Neural progenitor cell (in vitro differentiated cells): ENCODE results near the gene HES5. TPM values are rescaled to one million over a fixed set of nuclear protein-coding genes. Genes with fewer than 3 reads are reported as not detected.

Source experiments
- DNase-seq: peaks from one replicate; pipeline ENCODE4 v3.0.0-alpha.2; 2016; ENCODE audit warnings: low spot score
- H2AFZ ChIP-seq: fragments of 200-600 bp; sonication (generic); replicated peaks from 2 replicates; pipeline ENCODE4 v1.6.1; 2016; ENCODE audit warnings: antibody characterized with exemption
- H3F3A ChIP-seq: fragments of 200-600 bp; sonication (generic); 2 replicates; pipeline ENCODE4 v1.6.1; 2016; ENCODE audit warnings: antibody characterized with exemption, low read depth
- H3K27ac ChIP-seq: fragments of 200-600 bp; sonication (generic); 2 replicates; pipeline ENCODE4 v1.5.1; 2016; ENCODE audit warnings: mild to moderate bottlenecking
- H3K27me3 ChIP-seq: fragments of 200-600 bp; sonication (generic); 2 replicates; pipeline ENCODE4 v1.6.1; 2016; ENCODE audit warnings: mild to moderate bottlenecking, moderate library complexity
- H3K36me3 ChIP-seq: fragments of 200-600 bp; sonication (generic); 2 replicates; pipeline ENCODE4 v1.5.1; 2016
- H3K4me1 ChIP-seq: fragments of 200-600 bp; sonication (generic); 2 replicates; pipeline ENCODE4 v1.6.1; 2016; ENCODE audit warnings: mixed run types
- H3K4me2 ChIP-seq: fragments of 200-600 bp; sonication (generic); 2 replicates; pipeline ENCODE4 v1.6.1; 2016
- H3K4me3 ChIP-seq: fragments of 200-600 bp; sonication (generic); 2 replicates; pipeline ENCODE4 v1.5.1; 2016
- H3K79me2 ChIP-seq: fragments of 200-600 bp; sonication (generic); 2 replicates; pipeline ENCODE4 v1.6.1; 2016; ENCODE audit warnings: low read depth
- H3K9ac ChIP-seq: fragments of 200-600 bp; sonication (generic); 2 replicates; pipeline ENCODE4 v1.6.1; 2016
- H3K9me3 ChIP-seq: fragments of 200-600 bp; sonication (generic); 2 replicates; pipeline ENCODE4 v1.5.1; 2016; ENCODE audit warnings: low read depth
- H4K20me1 ChIP-seq: fragments of 200-600 bp; sonication (generic); 2 replicates; pipeline ENCODE4 v1.6.1; 2016; ENCODE audit warnings: low read depth
- H3K27ac Mint-ChIP-seq: 3 replicates; pipeline ENCODE4 v1.8.0; 2021; ENCODE audit warnings: mixed read lengths
- H3K27me3 Mint-ChIP-seq: 2 replicates; pipeline ENCODE4 v1.8.0; 2022; ENCODE audit warnings: low read depth, mild to moderate bottlenecking, inconsistent platforms, moderate library complexity, mixed read lengths; ENCODE audit not compliant: insufficient read depth
- H3K36me3 Mint-ChIP-seq: 3 replicates; pipeline ENCODE4 v1.8.0; 2021; ENCODE audit warnings: mixed read lengths
- H3K4me1 Mint-ChIP-seq: 3 replicates; pipeline ENCODE4 v1.8.0; 2021; ENCODE audit warnings: mixed read lengths
- H3K4me3 Mint-ChIP-seq: 3 replicates; pipeline ENCODE4 v1.8.0; 2021; ENCODE audit warnings: mild to moderate bottlenecking, moderate library complexity, mixed read lengths
- H3K9me3 Mint-ChIP-seq: 3 replicates; pipeline ENCODE4 v1.8.0; 2020; ENCODE audit warnings: mixed read lengths
- EZH2 ChIP-seq: fragments of 200-600 bp; sonication (generic); IDR thresholded peaks from 2 replicates; pipeline ENCODE4 v1.6.1; 2017; ENCODE audit warnings: antibody characterized with exemption, mild to moderate bottlenecking, moderate library complexity
- EZH2phosphoT487 ChIP-seq: fragments of 200-600 bp; sonication (generic); IDR thresholded peaks from 2 replicates; pipeline ENCODE4 v1.6.1; 2017; ENCODE audit warnings: antibody characterized with exemption
- total RNA-seq: library from RNA; depleted of rRNA; stranded (reverse); fragments of >200 nt; gene quantifications from 2 replicates; pipeline ENCODE4 v1.2.3, GENCODE V29; 2015; ENCODE audit warnings: low replicate concordance
- TF ChIP-seq, protein P1 (sequence below): fragments of 200-600 bp; sonication (generic); IDR thresholded peaks from 2 replicates; pipeline ENCODE4 v1.5.1; 2017; ENCODE audit warnings: antibody characterized with exemption, mild to moderate bottlenecking

The HES5 gene
- total RNA-seq, 1 donor from 2014 or later, result 6.4 TPM

DNA sequence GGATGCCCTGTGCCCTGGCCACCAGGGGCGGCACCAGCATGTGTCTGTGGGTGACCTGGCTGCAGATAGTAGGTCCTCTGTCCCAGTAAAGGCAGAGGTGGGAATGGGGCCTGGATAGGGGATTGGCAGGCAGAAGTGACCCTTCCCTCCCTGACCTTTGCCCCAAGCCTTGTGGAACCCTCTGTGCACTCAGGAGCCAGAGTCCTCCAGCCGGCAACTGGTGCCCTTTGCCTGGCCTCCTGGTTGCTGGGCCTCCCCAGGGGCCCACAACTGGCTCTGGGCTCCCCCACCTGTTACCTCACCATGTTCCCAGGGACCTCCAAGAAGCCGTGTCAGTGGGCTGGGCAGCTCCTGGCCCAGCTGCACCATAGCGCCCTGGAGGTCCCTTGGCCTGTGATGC lies 44.0 kb downstream of the HES5 start:
- no peak overlapping the region for H3K27ac Mint-ChIP-seq
- no peaks in the 10 kb centered on the region for H3K36me3 ChIP-seq
- H3K9me3 Mint-ChIP-seq, result peaks cover 18% of the 10 kb centered on the region
- no peak overlapping the region for H3K4me2 ChIP-seq
- H3K79me2 ChIP-seq, result no peaks in the 10 kb centered on the region
- H3K4me1 Mint-ChIP-seq, result no peaks in the 10 kb centered on the region
- H3K4me1 ChIP-seq, result no peaks in the 10 kb centered on the region
- H4K20me1 ChIP-seq, result no peaks in the 10 kb centered on the region
- no peaks in the 10 kb centered on the region for H3F3A ChIP-seq
- H3K27me3 ChIP-seq, result no peaks in the 10 kb centered on the region
- DNase-seq, result no peak
- H3K9me3 ChIP-seq, result no peaks in the 10 kb centered on the region
- no peak overlapping the region for H3K9ac ChIP-seq
- H3K4me3 Mint-ChIP-seq, result no peak overlapping the region
- H3K27me3 Mint-ChIP-seq, result peaks cover 6% of the 10 kb centered on the region
- H3K4me3 ChIP-seq, result no peak overlapping the region
- TF ChIP-seq, protein P1, sequence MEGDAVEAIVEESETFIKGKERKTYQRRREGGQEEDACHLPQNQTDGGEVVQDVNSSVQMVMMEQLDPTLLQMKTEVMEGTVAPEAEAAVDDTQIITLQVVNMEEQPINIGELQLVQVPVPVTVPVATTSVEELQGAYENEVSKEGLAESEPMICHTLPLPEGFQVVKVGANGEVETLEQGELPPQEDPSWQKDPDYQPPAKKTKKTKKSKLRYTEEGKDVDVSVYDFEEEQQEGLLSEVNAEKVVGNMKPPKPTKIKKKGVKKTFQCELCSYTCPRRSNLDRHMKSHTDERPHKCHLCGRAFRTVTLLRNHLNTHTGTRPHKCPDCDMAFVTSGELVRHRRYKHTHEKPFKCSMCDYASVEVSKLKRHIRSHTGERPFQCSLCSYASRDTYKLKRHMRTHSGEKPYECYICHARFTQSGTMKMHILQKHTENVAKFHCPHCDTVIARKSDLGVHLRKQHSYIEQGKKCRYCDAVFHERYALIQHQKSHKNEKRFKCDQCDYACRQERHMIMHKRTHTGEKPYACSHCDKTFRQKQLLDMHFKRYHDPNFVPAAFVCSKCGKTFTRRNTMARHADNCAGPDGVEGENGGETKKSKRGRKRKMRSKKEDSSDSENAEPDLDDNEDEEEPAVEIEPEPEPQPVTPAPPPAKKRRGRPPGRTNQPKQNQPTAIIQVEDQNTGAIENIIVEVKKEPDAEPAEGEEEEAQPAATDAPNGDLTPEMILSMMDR, result no peak
- no peak for TF ChIP-seq EZH2phosphoT487
- no peak for TF ChIP-seq EZH2
- no peak overlapping the region for H2AFZ ChIP-seq
- no peaks in the 10 kb centered on the region for H3K36me3 Mint-ChIP-seq
- H3K27ac ChIP-seq, result no peak overlapping the region

DNA sequence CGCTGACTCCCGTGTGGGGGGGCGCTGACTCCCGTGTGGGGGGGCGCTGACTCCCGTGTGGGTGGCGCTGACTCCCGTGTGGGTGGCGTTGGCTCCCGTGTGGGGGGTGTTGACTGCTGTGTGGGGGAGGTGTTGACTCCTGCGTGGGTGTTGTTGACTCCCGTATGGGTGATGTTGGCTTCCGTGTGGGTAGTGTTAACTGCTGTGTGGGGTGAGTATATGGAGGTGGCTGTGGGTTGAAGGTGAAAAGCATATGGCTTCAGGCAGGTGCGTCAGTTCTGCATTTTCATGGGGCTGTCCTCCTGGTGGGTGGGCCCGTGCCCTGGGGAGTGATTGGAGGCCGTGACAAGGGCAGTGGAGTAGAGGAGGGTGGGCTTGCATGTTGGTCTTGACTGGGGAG lies 46.1 kb downstream of the HES5 start:
- peaks cover 16% of the 10 kb centered on the region for H3K9me3 Mint-ChIP-seq
- peaks cover 6% of the 10 kb centered on the region for H3K27me3 Mint-ChIP-seq
- peak overlapping the region; percentile 46 for H3K27ac Mint-ChIP-seq
- Histone ChIP-seq H2AFZ (no peak overlapping the region), H3K4me2 (no peak overlapping the region), H3K79me2 (no peaks in the 10 kb centered on the region), H3K9ac (no peak overlapping the region), H3K9me3 (no peaks in the 10 kb centered on the region), H3K27ac (no peak overlapping the region), H3K36me3 (no peaks in the 10 kb centered on the region), H3K4me3 (no peak overlapping the region), H3K4me1 (no peaks in the 10 kb centered on the region), H3F3A (no peaks in the 10 kb centered on the region), H3K27me3 (no peaks in the 10 kb centered on the region), H4K20me1 (no peaks in the 10 kb centered on the region)
- no peak for DNase-seq
- H3K4me3 Mint-ChIP-seq, result no peak overlapping the region
- TF ChIP-seq, protein P1, result no peak
- no peak for TF ChIP-seq EZH2
- no peak for TF ChIP-seq EZH2phosphoT487
- H3K36me3 Mint-ChIP-seq, result no peaks in the 10 kb centered on the region
- H3K4me1 Mint-ChIP-seq, result no peaks in the 10 kb centered on the region

DNA sequence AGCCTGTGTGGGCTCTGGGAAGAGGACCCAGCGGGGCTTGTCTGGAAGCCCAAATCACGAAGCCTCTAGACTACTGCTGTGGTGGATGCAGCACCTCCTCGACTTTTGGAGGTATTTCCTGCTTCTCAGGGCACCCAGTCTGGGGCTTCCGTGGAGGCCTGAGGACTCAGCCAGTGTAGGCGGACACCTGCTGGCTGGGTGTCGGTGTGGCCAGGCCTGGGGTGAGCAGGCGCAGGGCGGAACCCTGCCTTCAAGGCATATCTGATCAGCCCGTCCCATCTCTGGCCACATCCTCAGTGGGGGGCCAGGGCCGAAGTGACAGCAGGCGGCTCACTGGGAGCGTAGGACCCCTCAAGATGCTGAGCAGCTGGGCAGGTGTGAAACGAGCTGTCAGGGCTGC lies 47.0 kb downstream of the HES5 start:
- no peak overlapping the region for H3K9ac ChIP-seq
- Mint-ChIP-seq H3K27me3 (peaks cover 6% of the 10 kb centered on the region), H3K36me3 (no peaks in the 10 kb centered on the region), H3K9me3 (peaks cover 9% of the 10 kb centered on the region), H3K4me3 (no peak overlapping the region), H3K4me1 (no peaks in the 10 kb centered on the region), H3K27ac (no peak overlapping the region)
- H3K4me3 ChIP-seq, result no peak overlapping the region
- H4K20me1 ChIP-seq, result no peaks in the 10 kb centered on the region
- no peaks in the 10 kb centered on the region for H3F3A ChIP-seq
- DNase-seq, result no peak
- no peaks in the 10 kb centered on the region for H3K27me3 ChIP-seq
- H3K36me3 ChIP-seq, result no peaks in the 10 kb centered on the region
- peaks cover 2% of the 10 kb centered on the region for H3K4me1 ChIP-seq
- TF ChIP-seq, protein P1, result no peak
- TF ChIP-seq EZH2, result no peak
- no peak for TF ChIP-seq EZH2phosphoT487
- H3K9me3 ChIP-seq, result no peaks in the 10 kb centered on the region
- no peak overlapping the region for H3K4me2 ChIP-seq
- H2AFZ ChIP-seq, result no peak overlapping the region
- H3K79me2 ChIP-seq, result no peaks in the 10 kb centered on the region
- no peak overlapping the region for H3K27ac ChIP-seq

DNA sequence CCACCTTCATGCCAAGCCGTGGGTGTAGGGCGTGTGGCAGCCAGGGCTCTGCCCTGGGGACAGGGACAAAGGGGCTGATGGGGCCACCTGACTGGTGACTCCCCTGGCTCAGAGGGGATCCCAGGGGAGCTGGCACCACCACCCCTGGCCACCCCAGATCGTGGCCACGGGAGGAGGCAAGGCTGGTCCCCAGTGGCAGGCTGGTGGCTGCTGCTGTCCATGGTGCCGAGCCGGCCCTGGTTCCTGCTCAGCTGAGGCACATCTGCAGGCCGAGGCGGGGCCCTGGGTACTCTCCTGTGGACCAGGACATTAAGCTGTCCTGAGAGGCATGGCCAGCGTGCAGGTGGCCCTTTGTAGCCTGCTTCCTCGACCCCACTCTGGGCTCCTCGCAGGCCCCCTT lies 47.5 kb downstream of the HES5 start:
- Histone ChIP-seq H3K4me1 (peaks cover 7% of the 10 kb centered on the region), H3F3A (no peaks in the 10 kb centered on the region), H3K9me3 (no peaks in the 10 kb centered on the region), H3K9ac (no peak overlapping the region), H3K27ac (no peak overlapping the region), H3K4me3 (no peak overlapping the region), H3K27me3 (no peaks in the 10 kb centered on the region), H2AFZ (no peak overlapping the region), H3K36me3 (no peaks in the 10 kb centered on the region), H3K4me2 (no peak overlapping the region), H4K20me1 (no peaks in the 10 kb centered on the region), H3K79me2 (no peaks in the 10 kb centered on the region)
- TF ChIP-seq EZH2 (no peak), EZH2phosphoT487 (no peak)
- TF ChIP-seq, protein P1, result no peak
- peaks cover 7% of the 10 kb centered on the region for H3K9me3 Mint-ChIP-seq
- H3K27me3 Mint-ChIP-seq, result peaks cover 3% of the 10 kb centered on the region
- H3K36me3 Mint-ChIP-seq, result no peaks in the 10 kb centered on the region
- H3K4me3 Mint-ChIP-seq, result no peak overlapping the region
- peak; percentile 57 for DNase-seq
- no peaks in the 10 kb centered on the region for H3K4me1 Mint-ChIP-seq
- H3K27ac Mint-ChIP-seq, result no peak overlapping the region
